Measurements from ENCODE around the gene ECHDC3.
"Not testable (repeated sequence)": the region's sequence is repeated elsewhere in the genome, so short reads cannot be mapped to it uniquely, and the experiment has no call there.

The ECHDC3 gene

DNA sequence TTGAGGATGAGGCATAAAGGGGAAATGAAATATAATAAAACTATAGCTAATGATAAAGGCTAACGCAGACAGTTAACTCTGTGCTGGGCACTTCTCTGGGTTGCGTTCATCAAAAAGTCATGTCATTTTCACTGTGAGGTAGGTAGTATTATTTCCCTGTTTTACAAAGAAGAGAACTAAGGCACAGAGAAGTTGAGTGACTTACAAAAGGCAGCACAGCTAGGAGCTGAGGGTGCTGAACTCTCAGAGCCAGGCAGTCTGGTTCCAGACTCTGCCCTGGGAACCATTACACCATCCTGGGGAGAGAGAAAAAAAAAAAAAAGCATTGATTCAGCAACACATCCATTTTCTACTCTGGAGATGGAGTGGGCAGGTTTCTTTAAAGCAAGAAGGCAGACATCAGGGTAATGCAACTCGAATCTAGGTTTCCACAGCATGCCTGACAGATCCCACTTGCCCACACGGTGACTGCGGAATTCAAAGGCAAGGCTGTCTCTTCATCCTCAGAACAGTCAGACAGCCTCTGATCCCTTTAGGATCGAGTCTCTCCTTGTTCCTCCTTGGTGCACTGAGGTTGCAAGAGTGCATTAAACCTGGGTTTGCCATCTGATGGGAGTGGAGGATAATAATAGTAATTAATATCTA lies 40.6 kb upstream of the ECHDC3 start:
- DNase-seq (ENCODE audit: low read depth, low spot score): no peak
- H3K9ac ChIP-seq (ENCODE audit: insufficient read length): no peak overlapping the region

GRCh38 chr10:11702264-11702663 lies 39.9 kb upstream of the ECHDC3 start:
- H3K27ac ChIP-seq: no peak overlapping the region
- no peak overlapping the region for H3K4me3 ChIP-seq
- TF ChIP-seq POLR2AphosphoS5 (IDR thresholded peaks at IDR 0.05; ENCODE audit: borderline replicate concordance, low read depth, low read length): no peak
- no peak for TF ChIP-seq EZH2 (IDR thresholded peaks at IDR 0.05)
- no peak for TF ChIP-seq FOXP2 (optimal IDR thresholded peaks at IDR 0.05; ENCODE audit: control extremely low read depth, extremely low read length, insufficient read depth)
- no peak overlapping the region for H3K9ac ChIP-seq (ENCODE audit: insufficient read length)
- no peak for DNase-seq (ENCODE audit: low read depth, low spot score)
- H3K36me3 ChIP-seq (ENCODE audit: insufficient read depth, low read length): no peaks in the 10 kb centered on the region
- no peaks in the 10 kb centered on the region for H3K9me3 ChIP-seq (ENCODE audit: low read depth, low read length)

More for the DNA sequence above, 40.6 kb upstream of the ECHDC3 start:
- no peak for TF ChIP-seq EZH2 (IDR thresholded peaks at IDR 0.05)
- no peak for TF ChIP-seq FOXP2 (optimal IDR thresholded peaks at IDR 0.05; ENCODE audit: control extremely low read depth, extremely low read length, insufficient read depth)
- TF ChIP-seq POLR2AphosphoS5 (IDR thresholded peaks at IDR 0.05; ENCODE audit: borderline replicate concordance, low read depth, low read length): no peak
- H3K27ac ChIP-seq: no peak overlapping the region
- no peaks in the 10 kb centered on the region for H3K36me3 ChIP-seq (ENCODE audit: insufficient read depth, low read length)
- H3K4me3 ChIP-seq: no peak overlapping the region
- no peaks in the 10 kb centered on the region for H3K9me3 ChIP-seq (ENCODE audit: low read depth, low read length)

- H3K27ac ChIP-seq: no peak overlapping the region
- no peak for TF ChIP-seq EZH2 (IDR thresholded peaks at IDR 0.05)
- TF ChIP-seq POLR2AphosphoS5 (IDR thresholded peaks at IDR 0.05; ENCODE audit: borderline replicate concordance, low read depth, low read length): no peak
- no peak for TF ChIP-seq FOXP2 (optimal IDR thresholded peaks at IDR 0.05; ENCODE audit: control extremely low read depth, extremely low read length, insufficient read depth)
- no peak overlapping the region for H3K4me3 ChIP-seq
- H3K9me3 ChIP-seq (ENCODE audit: low read depth, low read length): no peaks in the 10 kb centered on the region
- no peak overlapping the region for H3K9ac ChIP-seq (ENCODE audit: insufficient read length)
- no peak for DNase-seq (ENCODE audit: low read depth, low spot score)
- H3K36me3 ChIP-seq (ENCODE audit: insufficient read depth, low read length): no peaks in the 10 kb centered on the region
Measured at GRCh38 chr10:11704092-11704491, 38.1 kb upstream of the ECHDC3 start.

DNA sequence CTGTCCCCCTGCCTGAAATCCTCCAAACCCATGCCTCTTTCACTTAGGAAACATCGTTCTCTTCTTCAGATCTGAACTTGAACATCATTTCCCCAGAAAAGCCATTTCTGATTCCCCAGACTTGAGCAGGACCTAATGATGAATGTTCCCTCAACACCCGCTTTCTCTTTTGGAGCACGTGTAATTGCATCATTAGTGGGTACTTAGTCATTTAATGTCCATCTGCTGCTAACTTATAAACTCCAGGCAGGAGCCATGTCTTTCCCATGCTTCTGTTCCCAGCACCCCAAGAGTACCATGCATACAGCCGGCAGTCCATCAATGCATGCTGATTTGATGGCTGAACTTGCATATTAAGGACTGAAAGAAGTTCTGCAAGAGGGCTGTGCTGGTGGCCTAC lies 36.5 kb upstream of the ECHDC3 start:
- H3K27ac ChIP-seq: no peak overlapping the region
- H3K4me3 ChIP-seq: no peak overlapping the region
- no peaks in the 10 kb centered on the region for H3K36me3 ChIP-seq (ENCODE audit: insufficient read depth, low read length)
- TF ChIP-seq EZH2 (IDR thresholded peaks at IDR 0.05) (no peak), FOXP2 (optimal IDR thresholded peaks at IDR 0.05; ENCODE audit: control extremely low read depth, extremely low read length, insufficient read depth) (no peak), POLR2AphosphoS5 (IDR thresholded peaks at IDR 0.05; ENCODE audit: borderline replicate concordance, low read depth, low read length) (no peak)
- H3K9me3 ChIP-seq (ENCODE audit: low read depth, low read length): no peaks in the 10 kb centered on the region
- no peak overlapping the region for H3K9ac ChIP-seq (ENCODE audit: insufficient read length)
- DNase-seq (ENCODE audit: low read depth, low spot score): no peak

DNA sequence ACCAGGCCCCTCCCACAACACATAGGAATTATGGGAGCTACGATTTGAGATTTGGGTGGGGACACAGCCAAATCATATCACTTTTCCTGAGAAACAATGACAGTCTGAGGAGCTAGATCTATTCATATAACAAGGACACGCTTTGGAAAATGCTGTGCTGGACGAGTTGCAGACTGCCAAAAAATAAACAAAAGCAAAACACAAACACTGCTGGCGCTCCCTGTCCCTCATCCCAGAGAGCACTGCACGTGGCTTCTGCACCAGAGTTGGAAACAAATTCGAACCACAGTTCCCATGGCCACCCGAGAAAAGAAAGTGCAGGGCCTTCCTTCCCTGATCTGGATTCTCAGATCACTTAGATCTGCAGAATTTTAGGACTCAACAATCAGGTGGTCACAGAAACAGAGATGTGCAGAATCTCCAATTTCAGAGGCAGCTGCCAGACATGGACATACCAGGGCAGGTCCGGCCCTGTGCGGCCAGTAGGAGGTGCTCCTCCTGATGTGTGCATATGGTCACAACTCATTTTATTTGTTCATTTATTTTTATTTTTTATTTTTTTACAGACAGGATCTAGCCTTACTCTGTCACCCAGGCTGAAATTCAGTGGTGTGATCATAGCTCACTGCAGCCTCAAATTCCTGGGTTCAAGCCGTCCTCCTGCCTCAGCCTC lies 35.2 kb upstream of the ECHDC3 start:
- H3K9ac ChIP-seq (ENCODE audit: insufficient read length): no peak overlapping the region
- H3K4me3 ChIP-seq: no peak overlapping the region
- no peaks in the 10 kb centered on the region for H3K9me3 ChIP-seq (ENCODE audit: low read depth, low read length)
- TF ChIP-seq POLR2AphosphoS5 (IDR thresholded peaks at IDR 0.05; ENCODE audit: borderline replicate concordance, low read depth, low read length) (no peak), EZH2 (IDR thresholded peaks at IDR 0.05) (no peak), FOXP2 (optimal IDR thresholded peaks at IDR 0.05; ENCODE audit: control extremely low read depth, extremely low read length, insufficient read depth) (no peak)
- DNase-seq (ENCODE audit: low read depth, low spot score): no peak
- no peaks in the 10 kb centered on the region for H3K36me3 ChIP-seq (ENCODE audit: insufficient read depth, low read length)
- H3K27ac ChIP-seq: no peak overlapping the region

DNA sequence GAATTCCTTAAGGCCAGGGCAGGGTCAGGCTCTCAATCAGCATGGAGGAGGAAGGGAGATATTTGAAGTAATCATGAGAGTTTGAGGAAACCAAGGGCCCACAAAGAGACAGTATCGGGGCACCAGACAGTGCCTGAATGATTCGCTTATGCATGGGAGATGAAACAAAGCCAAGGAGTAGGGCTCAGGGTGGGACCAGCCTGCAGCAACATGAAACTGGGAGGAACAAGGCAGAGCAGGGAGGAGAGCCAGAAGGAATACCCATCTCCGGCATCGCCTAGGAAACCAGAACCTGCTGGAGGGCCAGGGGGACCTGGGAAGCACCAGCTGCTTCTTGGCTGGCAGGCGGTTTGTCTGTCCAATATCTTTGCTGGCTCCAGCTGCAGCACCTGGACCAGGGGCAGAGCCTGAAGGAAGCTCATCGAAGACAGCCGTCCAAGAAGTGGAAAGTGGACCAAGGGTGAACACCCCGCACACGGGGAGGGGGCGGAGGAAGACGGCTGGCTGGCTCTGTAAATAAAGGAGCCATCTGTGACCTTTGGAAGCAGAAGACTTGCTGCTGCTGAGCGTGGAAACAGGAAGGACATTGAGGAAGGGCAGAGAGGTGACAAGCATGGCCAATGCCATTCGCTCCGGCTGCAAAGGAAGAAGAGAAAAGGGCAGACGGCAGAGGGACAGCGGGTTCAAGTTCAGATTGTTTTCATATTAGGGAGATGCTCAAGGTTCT lies 34.4 kb upstream of the ECHDC3 start:
- H3K9me3 ChIP-seq (ENCODE audit: low read depth, low read length): no peaks in the 10 kb centered on the region
- H3K4me3 ChIP-seq: no peak overlapping the region
- no peaks in the 10 kb centered on the region for H3K36me3 ChIP-seq (ENCODE audit: insufficient read depth, low read length)
- no peak for DNase-seq (ENCODE audit: low read depth, low spot score)
- H3K27ac ChIP-seq: no peak overlapping the region
- no peak for TF ChIP-seq EZH2 (IDR thresholded peaks at IDR 0.05)
- TF ChIP-seq FOXP2 (optimal IDR thresholded peaks at IDR 0.05; ENCODE audit: control extremely low read depth, extremely low read length, insufficient read depth): no peak
- no peak for TF ChIP-seq POLR2AphosphoS5 (IDR thresholded peaks at IDR 0.05; ENCODE audit: borderline replicate concordance, low read depth, low read length)
- no peak overlapping the region for H3K9ac ChIP-seq (ENCODE audit: insufficient read length)

DNA sequence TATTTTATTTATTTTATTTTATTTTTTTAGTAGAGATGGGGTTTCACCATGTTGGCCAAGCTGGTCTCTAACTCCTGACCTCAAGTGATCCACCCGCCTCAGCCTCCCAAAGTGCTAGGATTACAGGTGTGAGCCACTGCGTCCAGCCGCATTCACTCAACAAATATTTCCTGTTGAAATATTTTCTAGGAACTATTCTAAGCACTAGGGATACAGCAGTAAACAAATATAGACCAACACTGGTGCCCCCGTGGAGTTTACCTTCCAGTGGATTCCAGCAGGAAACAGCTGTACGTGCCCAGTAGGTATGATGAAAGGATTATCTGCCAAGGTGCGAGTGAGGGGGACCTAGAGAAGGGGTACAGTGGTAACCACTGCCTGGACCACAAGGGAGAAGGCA lies 33.4 kb upstream of the ECHDC3 start:
- not testable (repeated sequence) for H3K27ac ChIP-seq; H3K9ac ChIP-seq (ENCODE audit: insufficient read length); H3K36me3 ChIP-seq (ENCODE audit: insufficient read depth, low read length); DNase-seq (ENCODE audit: low read depth, low spot score); H3K9me3 ChIP-seq (ENCODE audit: low read depth, low read length); H3K4me3 ChIP-seq

- no peak overlapping the region for H3K9ac ChIP-seq (ENCODE audit: insufficient read length)
- no peak overlapping the region for H3K27ac ChIP-seq
- H3K4me3 ChIP-seq: no peak overlapping the region
- no peak for DNase-seq (ENCODE audit: low read depth, low spot score)
- no peaks in the 10 kb centered on the region for H3K36me3 ChIP-seq (ENCODE audit: insufficient read depth, low read length)
- H3K9me3 ChIP-seq (ENCODE audit: low read depth, low read length): no peaks in the 10 kb centered on the region
- TF ChIP-seq POLR2AphosphoS5 (IDR thresholded peaks at IDR 0.05; ENCODE audit: borderline replicate concordance, low read depth, low read length): no peak
- TF ChIP-seq EZH2 (IDR thresholded peaks at IDR 0.05): no peak
- no peak for TF ChIP-seq FOXP2 (optimal IDR thresholded peaks at IDR 0.05; ENCODE audit: control extremely low read depth, extremely low read length, insufficient read depth)
Measured at GRCh38 chr10:11712744-11713143, 29.4 kb upstream of the ECHDC3 start.
